Cerebellar cortex (tissue), 1 donor: ENCODE data around the gene CHRNA4.
"Not testable (repeated sequence)": the region's sequence is repeated elsewhere in the genome, so short reads cannot be mapped to it uniquely, and the experiment has no call there.

Source experiments
- DNase-seq: peaks from one replicate; pipeline ENCODE4 v3.0.0-alpha.2; 2015; ENCODE audit warnings: low spot score

Gene CHRNA4

GRCh38 chr20:63308218-63308911 lies 52.8 kb downstream of the CHRNA4 start:
- no peak for DNase-seq

- no peak for DNase-seq
Observed at GRCh38 chr20:63307538-63308217, 53.5 kb downstream of the CHRNA4 start.

DNA sequence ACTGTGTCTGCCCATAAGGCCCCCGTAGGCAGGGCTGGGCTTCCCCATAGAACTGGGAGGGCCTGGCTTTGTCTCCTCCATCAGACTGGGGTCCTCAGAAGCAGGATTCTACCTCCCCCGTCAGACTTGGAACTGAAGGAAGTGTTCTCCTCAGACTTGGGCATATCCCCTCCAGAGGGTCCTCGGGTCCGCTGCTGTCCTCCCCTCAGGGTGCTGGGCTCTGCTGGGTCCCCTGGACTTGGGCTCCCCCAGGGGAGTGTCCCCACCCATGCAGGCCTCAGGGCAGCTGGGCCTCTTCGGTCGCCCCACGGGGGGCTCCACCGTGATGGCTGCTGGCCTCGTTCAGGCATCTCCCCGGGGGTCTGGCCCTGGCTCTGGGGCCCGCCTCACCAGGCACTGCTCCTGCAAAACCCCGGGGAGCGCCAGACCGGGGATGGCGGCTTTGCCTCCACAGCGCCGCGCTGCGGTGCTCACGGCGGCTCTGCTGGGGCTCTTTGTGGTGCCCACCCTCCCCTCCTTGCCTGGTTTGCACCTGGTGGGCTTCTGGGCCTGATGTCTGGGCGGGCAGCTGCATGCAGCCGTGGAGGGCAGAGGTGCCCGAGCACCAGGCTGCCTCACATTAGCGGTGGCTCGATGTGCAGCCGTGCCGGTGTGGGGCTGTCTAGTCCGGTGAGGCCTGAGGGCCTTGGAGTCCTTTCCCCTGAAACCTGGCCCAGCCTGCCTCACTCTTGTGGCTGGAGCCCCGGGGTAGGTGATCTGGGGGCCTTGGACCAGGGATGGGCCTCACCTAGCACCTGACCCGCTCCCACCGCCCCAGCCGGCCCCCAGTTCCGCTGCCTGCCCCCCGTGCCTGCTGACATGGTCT lies 54.2 kb downstream of the CHRNA4 start:
- DNase-seq: no peak

DNA sequence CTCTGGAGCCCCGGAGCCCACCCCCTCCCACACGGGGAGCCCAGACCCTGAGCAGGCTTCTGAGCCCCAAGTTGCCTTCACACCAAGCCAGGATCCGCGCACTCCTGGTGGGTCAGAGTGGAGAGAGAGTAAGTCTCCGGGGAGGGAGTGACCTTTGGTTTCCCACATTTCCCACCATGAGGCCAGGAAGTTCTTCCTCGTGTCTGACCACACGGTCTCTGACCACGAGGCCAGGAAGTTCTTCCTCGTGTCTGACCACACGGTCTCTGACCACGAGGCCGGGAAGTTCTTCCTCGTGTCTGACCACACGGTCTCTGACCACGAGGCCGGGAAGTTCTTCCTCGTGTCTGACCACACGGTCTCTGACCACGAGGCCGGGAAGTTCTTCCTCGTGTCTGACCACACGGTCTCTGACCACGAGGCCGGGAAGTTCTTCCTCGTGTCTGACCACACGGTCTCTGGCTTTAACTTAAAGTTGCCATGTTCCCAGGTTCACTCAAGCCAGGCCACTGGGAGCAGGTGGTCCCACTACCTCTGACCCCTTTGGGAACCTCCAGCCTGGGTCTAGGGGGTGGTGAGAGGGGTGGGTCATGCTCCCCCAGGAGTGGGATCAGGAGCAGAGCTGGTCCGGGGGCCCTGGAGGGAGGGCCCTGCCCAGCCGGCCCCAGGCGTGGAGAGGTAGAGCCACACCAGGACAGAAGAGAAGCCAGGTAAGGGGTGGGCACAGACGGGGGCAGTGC lies 55.0 kb downstream of the CHRNA4 start:
- not testable (repeated sequence) for DNase-seq

DNA sequence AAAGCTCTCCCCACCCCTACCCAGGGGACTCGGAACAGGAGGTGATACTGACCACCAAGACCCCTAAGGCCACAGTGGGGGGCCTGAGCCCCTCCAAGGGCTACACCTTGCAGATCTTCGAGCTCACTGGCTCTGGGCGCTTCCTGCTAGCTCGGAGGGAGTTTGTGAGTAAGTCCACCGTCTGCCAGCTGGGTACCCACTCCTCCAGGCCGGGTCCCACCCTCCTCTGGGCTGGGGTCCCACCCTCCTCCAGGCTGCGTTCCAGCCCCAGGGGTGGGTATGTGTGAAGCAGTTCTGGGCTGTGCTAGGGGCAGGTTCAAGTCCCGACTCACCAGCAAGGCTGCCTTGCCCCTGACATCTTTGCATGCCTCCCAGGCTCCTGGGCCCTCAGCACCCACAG lies 55.8 kb downstream of the CHRNA4 start:
- DNase-seq: no peak

DNA sequence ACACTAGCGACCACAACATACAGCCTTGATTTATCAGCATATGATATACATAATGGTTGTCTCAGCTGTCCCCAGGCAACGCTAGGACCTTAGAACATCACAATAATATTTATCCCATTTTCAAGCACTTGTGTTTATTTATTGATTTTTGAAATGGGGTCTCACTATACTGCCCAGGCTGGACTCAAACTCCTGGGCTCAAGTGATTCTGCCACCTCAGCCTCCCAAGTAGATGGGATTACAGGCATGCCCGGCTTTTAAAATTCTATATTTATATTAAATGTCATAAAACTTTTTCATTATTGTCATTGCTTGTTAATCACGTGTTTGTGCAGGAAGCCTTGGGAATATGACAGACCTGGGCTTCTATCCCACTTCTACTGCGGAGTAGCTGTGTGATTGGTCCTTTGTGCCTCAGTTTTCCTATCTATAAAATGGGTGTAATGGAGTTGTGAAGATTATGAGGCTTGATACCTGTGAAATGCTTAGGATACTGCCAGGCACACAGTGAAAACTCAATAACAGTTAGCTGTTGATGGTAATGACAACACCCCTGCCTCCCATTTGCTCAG lies 58.0 kb downstream of the CHRNA4 start:
- DNase-seq: no peak

GRCh38 chr20:63301671-63302070 lies 59.5 kb downstream of the CHRNA4 start:
- DNase-seq: no peak

DNA sequence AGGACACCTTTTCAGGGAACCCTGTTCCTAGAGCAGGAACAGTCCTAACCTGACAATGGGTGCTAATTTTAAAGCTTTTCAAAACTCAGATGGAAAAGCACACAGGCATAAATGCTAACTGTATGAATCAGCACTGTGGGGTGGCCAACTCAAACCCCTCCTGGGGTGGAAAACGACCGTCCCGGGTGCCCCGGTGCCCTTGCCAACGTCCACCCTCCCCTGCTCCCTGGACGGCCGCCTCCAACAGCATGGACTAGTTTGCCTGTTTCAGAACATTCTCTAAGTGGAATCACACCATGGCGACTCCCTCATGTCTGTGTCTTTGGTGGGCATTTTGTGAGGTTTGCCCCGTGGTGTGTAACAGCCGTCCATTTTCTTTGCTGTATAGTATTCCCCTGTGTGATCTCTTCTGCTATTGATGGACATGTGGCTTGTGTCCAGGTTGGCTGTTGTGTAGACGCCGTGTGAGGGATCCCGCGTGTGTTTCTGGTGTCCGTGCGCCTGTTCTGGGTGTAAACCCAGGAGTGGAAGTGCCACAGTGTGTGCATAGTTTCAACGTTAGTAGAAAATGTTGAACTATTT lies 62.3 kb downstream of the CHRNA4 start:
- DNase-seq: no peak

- no peak for DNase-seq
Observed at GRCh38 chr20:63297796-63298572, 63.2 kb downstream of the CHRNA4 start.

DNA sequence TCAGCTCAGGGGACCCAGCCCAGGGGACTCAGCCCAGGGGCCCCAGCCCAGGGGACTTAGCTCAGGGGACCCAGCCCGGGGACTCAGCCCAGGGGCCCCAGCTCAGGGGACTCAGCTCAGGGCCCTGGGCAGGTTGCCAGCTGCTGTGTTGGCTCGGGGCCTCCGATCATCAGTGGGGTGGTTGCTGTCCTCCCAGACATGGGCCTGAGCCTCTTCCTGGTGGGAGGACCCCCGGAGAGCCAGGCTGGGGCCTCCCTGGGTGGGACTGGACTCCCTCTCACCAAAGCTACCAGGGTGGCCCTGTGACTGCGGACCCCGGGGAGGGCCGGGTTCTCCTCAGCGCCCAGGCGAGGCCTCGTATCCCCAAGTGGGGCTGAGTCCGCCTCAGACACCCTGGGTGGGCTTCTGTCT lies 63.8 kb downstream of the CHRNA4 start:
- DNase-seq: no peak

- DNase-seq: no peak
Observed at GRCh38 chr20:63296531-63297299, 64.4 kb downstream of the CHRNA4 start.

- DNase-seq: no peak
Observed at GRCh38 chr20:63295846-63296245, 65.3 kb downstream of the CHRNA4 start.

GRCh38 chr20:63295422-63295821 lies 65.7 kb downstream of the CHRNA4 start:
- no peak for DNase-seq

DNA sequence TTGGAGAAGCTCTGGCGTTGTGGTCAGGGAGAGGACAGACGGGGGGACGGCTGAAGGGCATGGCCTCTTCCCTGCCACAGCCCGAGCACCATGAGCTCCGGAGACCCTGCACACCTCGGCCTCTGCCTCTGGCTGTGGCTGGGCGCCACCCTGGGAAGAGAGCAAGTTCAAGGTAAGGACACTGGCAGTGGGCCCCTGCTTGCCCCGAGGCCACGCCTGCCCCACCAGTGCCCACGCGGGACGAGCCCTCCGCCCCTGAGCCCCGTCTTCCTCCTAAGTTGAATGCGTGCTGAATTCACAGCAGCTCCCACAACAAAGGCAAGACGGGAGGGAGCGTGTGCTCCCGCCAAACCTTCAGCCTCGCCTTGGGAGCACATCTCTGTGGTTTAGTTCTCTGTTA lies 66.1 kb downstream of the CHRNA4 start:
- no peak for DNase-seq

- no peak for DNase-seq
Observed at GRCh38 chr20:63294536-63294900, 66.6 kb downstream of the CHRNA4 start.

DNA sequence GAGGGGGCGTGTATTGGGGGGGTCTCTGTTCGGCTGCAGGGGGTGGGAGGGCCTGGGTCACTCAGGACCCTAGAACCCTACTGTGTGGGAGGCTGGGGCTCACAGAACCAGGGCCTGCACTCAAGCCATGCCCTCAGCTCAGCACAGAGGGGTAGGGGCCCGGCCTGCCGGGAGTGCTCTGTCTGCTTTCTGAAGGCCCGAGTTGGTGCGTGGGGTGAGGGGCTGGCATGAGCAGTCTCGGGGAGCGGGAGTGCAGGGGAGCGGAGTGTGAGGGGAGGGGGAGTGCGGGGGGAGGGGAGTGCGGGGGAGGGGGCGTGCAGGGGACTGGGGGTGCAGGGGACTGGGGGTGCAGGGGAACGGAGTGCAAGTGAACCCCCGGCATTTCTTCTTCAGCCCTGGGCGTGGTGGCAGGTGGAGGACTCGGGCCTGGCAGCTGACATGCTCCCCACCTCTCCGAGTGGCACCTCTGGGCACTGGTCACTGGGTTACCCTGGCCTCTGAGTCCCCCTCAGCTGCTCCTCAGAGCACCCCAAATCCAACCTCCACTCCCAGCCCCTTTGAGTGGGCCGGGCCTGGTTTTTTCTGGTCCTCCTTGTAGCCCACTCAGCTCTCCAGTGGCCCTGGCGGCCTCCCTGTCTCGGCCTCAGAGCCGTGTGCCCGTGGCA lies 67.1 kb downstream of the CHRNA4 start:
- DNase-seq: no peak

DNA sequence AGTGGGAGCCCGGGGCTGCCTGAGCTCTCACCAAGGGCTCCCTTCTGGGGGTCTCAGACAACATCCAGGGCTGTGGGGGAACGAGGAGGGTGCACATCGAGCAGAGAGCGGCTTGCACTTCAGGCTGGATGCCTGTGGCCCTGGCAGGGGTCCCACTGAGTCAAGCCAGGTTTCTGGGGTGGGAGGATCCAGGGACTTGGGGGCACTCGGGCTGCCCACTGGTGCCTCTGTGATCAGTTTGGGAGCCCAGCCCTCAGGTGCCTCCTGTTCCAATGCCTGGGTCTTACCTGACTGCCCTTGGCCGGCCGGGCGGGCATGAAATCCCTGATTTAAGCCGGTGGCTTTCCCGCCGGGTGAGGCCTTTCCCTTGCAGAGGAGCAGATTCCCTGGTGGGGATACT lies 67.7 kb downstream of the CHRNA4 start:
- DNase-seq: no peak
